IMR-90 (cell line): ENCODE measurements around the gene TMEM214. TPM values are rescaled to one million over a fixed set of nuclear protein-coding genes. Genes with fewer than 3 reads are reported as not detected.

Source experiments
- ATAC-seq: fragments of 200-7000 bp; cut with Tn5 transposase; 2 replicates; pipeline ENCODE4 v1.9.1; 2020; ENCODE audit warnings: low read depth, mild to moderate bottlenecking, moderate library complexity
- BruUV-seq: library from RNA; stranded (reverse); fragments of 400-500 nt; replicated peaks from 2 replicates; lab custom pipeline; 2021; lab: Mats Ljungman, UMichigan
- CTCF ChIA-PET: fragments of 300-600 bp; formaldehyde crosslinking; extraction: SDS; loops from one replicate; lab custom pipeline; 2021; ENCODE audit warnings: antibody characterized with exemption; lab: Yijun Ruan, JAX
- POLR2A ChIA-PET: fragments of 300-600 bp; sonication (Branson Sonifier 250); formaldehyde crosslinking; loops from one replicate; lab custom pipeline; 2022; ENCODE audit warnings: antibody characterized with exemption; ENCODE audit not compliant: unreplicated experiment; lab: Charles Lee
- DNase-seq: peaks from one replicate; pipeline ENCODE4 v3.0.0; 2013
- H2AFZ ChIP-seq: replicated peaks from 2 replicates; pipeline ENCODE3; 2013; ENCODE audit warnings: low read length, mild to moderate bottlenecking; ENCODE audit not compliant: poor library complexity
- H2AK5ac ChIP-seq: 2 replicates; pipeline ENCODE4 v1.6.1; 2013; ENCODE audit warnings: low read depth, low read length, inconsistent platforms
- H2AK9ac ChIP-seq: replicated peaks from 2 replicates; pipeline ENCODE3; 2013; ENCODE audit warnings: mild to moderate bottlenecking, low read depth, low read length, moderate library complexity; ENCODE audit not compliant: poor library complexity
- H2BK120ac ChIP-seq: 2 replicates; pipeline ENCODE4 v1.6.1; 2013; ENCODE audit warnings: low read depth, low read length, inconsistent platforms
- H2BK15ac ChIP-seq: 3 replicates; pipeline ENCODE4 v1.6.1; 2013; ENCODE audit warnings: low read depth, low read length, inconsistent platforms
- H2BK20ac ChIP-seq: 2 replicates; pipeline ENCODE4 v1.6.1; 2013; ENCODE audit warnings: low read depth, mild to moderate bottlenecking, inconsistent platforms, low read length, moderate library complexity
- H2BK5ac ChIP-seq: 2 replicates; pipeline ENCODE4 v1.6.1; 2013; ENCODE audit warnings: mild to moderate bottlenecking, low read depth, low read length, inconsistent platforms; ENCODE audit not compliant: poor library complexity, severe bottlenecking
- H3K14ac ChIP-seq: replicated peaks from 2 replicates; pipeline ENCODE4 v1.6.1; 2013; ENCODE audit warnings: low read depth, low read length, inconsistent platforms
- H3K18ac ChIP-seq: 2 replicates; pipeline ENCODE4 v1.6.1; 2013; ENCODE audit warnings: low read depth, low read length, control low read depth
- H3K23ac ChIP-seq: 2 replicates; pipeline ENCODE4 v1.6.1; 2013; ENCODE audit warnings: low read depth, low read length, inconsistent platforms
- H3K27ac ChIP-seq: 2 replicates; pipeline ENCODE4 v1.5.1; 2013; ENCODE audit warnings: mild to moderate bottlenecking, control low read depth, low read length; ENCODE audit not compliant: insufficient read depth
- H3K27me3 ChIP-seq: 2 replicates; pipeline ENCODE4 v1.6.1; 2013; ENCODE audit warnings: low read length; ENCODE audit not compliant: control insufficient read depth, insufficient read depth
- H3K36me3 ChIP-seq: 2 replicates; pipeline ENCODE4 v1.6.1; 2013; ENCODE audit warnings: low read length, mixed read lengths; ENCODE audit not compliant: control insufficient read depth, insufficient read depth
- H3K4ac ChIP-seq: 2 replicates; pipeline ENCODE4 v1.6.1; 2013; ENCODE audit warnings: low read depth, low read length, inconsistent platforms
- H3K4me1 ChIP-seq: 2 replicates; pipeline ENCODE4 v1.6.1; 2013; ENCODE audit warnings: low read length, mixed read lengths; ENCODE audit not compliant: control insufficient read depth, insufficient read depth
- H3K4me2 ChIP-seq: 2 replicates; pipeline ENCODE4 v1.6.1; 2013; ENCODE audit warnings: low read depth, mild to moderate bottlenecking, control low read depth, low read length, moderate library complexity
- H3K4me3 ChIP-seq: 2 replicates; pipeline ENCODE4 v1.5.1; 2013; ENCODE audit warnings: low read depth, mild to moderate bottlenecking, control low read depth, low read length, moderate library complexity; ENCODE audit not compliant: insufficient read depth
- H3K56ac ChIP-seq: 2 replicates; pipeline ENCODE4 v1.6.1; 2013; ENCODE audit warnings: low read length, inconsistent platforms; ENCODE audit not compliant: insufficient read depth; ENCODE audit errors: extremely low read depth
- H3K79me1 ChIP-seq, 2 experiments: 2 replicates each; pipeline ENCODE4 v1.6.1; 2013; ENCODE audit warnings: low read length in 2 of 2, inconsistent platforms in 1 of 2, low read depth in 1 of 2
- H3K9ac ChIP-seq: 2 replicates; pipeline ENCODE4 v1.6.1; 2013; ENCODE audit warnings: low read depth, low read length, control low read depth
- H3K9me1 ChIP-seq: 2 replicates; pipeline ENCODE4 v1.6.1; 2013; ENCODE audit warnings: low read length, inconsistent platforms; ENCODE audit not compliant: insufficient read depth
- H3K9me3 ChIP-seq: 2 replicates; pipeline ENCODE4 v1.6.1; 2013; ENCODE audit warnings: low read length; ENCODE audit not compliant: control insufficient read depth, insufficient read depth
- H4K20me1 ChIP-seq: 2 replicates; pipeline ENCODE4 v1.6.1; 2013; ENCODE audit warnings: low read length, inconsistent platforms; ENCODE audit not compliant: insufficient read depth
- H4K5ac ChIP-seq: 2 replicates; pipeline ENCODE4 v1.6.1; 2013; ENCODE audit warnings: mild to moderate bottlenecking, low read depth, low read length, control low read depth
- H4K8ac ChIP-seq, 2 experiments: 2 replicates each; pipeline ENCODE4 v1.6.1; 2013; ENCODE audit warnings: low read depth in 2 of 2, low read length in 2 of 2, control low read depth in 1 of 2, inconsistent platforms in 1 of 2
- H4K91ac ChIP-seq: 2 replicates; pipeline ENCODE4 v1.6.1; 2013; ENCODE audit warnings: low read depth, low read length, inconsistent platforms; ENCODE audit not compliant: insufficient read depth
- CEBPB ChIP-seq: IDR thresholded peaks from 2 replicates; pipeline ENCODE4 v1.6.1; 2012; ENCODE audit warnings: low read depth, low read length, improper control_type of control experiment
- CHD1 ChIP-seq: IDR thresholded peaks from 2 replicates; pipeline ENCODE4 v1.6.1; 2012; ENCODE audit warnings: low read depth, low read length, improper control_type of control experiment
- CTCF ChIP-seq: conservative IDR thresholded peaks from 2 replicates; pipeline ENCODE4 v1.5.1; 2012; ENCODE audit warnings: mild to moderate bottlenecking, low read depth, low read length, improper control_type of control experiment
- ELK1 ChIP-seq: fragments of 150-350 bp; IDR thresholded peaks from 2 replicates; pipeline ENCODE4 v1.6.1; 2016; ENCODE audit warnings: low read depth, mild to moderate bottlenecking, low read length, moderate library complexity, borderline replicate concordance
- FOS ChIP-seq: fragments of 150-350 bp; IDR thresholded peaks from 2 replicates; pipeline ENCODE4 v1.6.1; 2016; ENCODE audit warnings: low read depth, low read length
- MAFK ChIP-seq: IDR thresholded peaks from 2 replicates; pipeline ENCODE4 v1.6.1; 2012; ENCODE audit warnings: low read depth, low read length, improper control_type of control experiment
- MAZ ChIP-seq: IDR thresholded peaks from 2 replicates; pipeline ENCODE4 v1.6.1; 2012; ENCODE audit warnings: low read depth, mild to moderate bottlenecking, low read length, improper control_type of control experiment, moderate library complexity, borderline replicate concordance
- MXI1 ChIP-seq: IDR thresholded peaks from 2 replicates; pipeline ENCODE4 v1.6.1; 2012; ENCODE audit warnings: low read depth, mild to moderate bottlenecking, low read length, moderate library complexity, borderline replicate concordance
- NFE2L2 ChIP-seq: fragments of 150-350 bp; IDR thresholded peaks from 2 replicates; pipeline ENCODE4 v1.6.1; 2016; ENCODE audit warnings: low read depth, mild to moderate bottlenecking, low read length
- POLR2A ChIP-seq: IDR thresholded peaks from 2 replicates; pipeline ENCODE4 v1.6.1; 2012; ENCODE audit warnings: mild to moderate bottlenecking, low read depth, low read length
- RAD21 ChIP-seq: IDR thresholded peaks from 2 replicates; pipeline ENCODE4 v1.6.1; 2012; ENCODE audit warnings: low read length, improper control_type of control experiment
- RCOR1 ChIP-seq: IDR thresholded peaks from 2 replicates; pipeline ENCODE4 v1.6.1; 2012; ENCODE audit warnings: mild to moderate bottlenecking, low read length, improper control_type of control experiment; ENCODE audit not compliant: insufficient replicate concordance
- RFX5 ChIP-seq: IDR thresholded peaks from 2 replicates; pipeline ENCODE4 v1.8.0; 2012; ENCODE audit warnings: low read depth, mild to moderate bottlenecking, low read length, moderate library complexity
- USF2 ChIP-seq: fragments of 150-350 bp; IDR thresholded peaks from 2 replicates; pipeline ENCODE4 v1.6.1; 2017; ENCODE audit warnings: mild to moderate bottlenecking, antibody characterized with exemption, low read length, low read depth
- WGBS, 2 experiments: methylation state at CpG; one replicate each; pipeline versions ENCODE4 v1.1.5 to v1.1.7; 2013; ENCODE audit warnings: missing lambda C conversion rate in 2 of 2; ENCODE audit not compliant: insufficient read length in 1 of 2; ENCODE audit errors: extremely low coverage in 2 of 2; 5-methylcytosine and 5-hydroxymethylcytosine counted together
- dilution Hi-C: fragments of 300-500 bp; cut with HindIII; formaldehyde crosslinking; loops from one replicate; pipeline ENCODE4 v1.14.3; 2018; ENCODE audit warnings: low sequenced_read_pairs; ENCODE audit not compliant: unreplicated experiment
- in situ Hi-C: fragments of 300-500 bp; cut with MboI; formaldehyde crosslinking; loops from 3 replicates; pipeline ENCODE4 v1.14.3; 2019; ENCODE audit warnings: low sequenced_read_pairs, inconsistent platforms, mixed read lengths
- intact Hi-C: fragments of 100-400 bp; cut with micrococcal nuclease; formaldehyde crosslinking; loops from 2 replicates; pipeline ENCODE4 v1.10.0; 2022
- polyA plus RNA-seq, 3 experiments: library from polyadenylated mRNA; depleted of rRNA; stranded (reverse); fragments of >200 nt; gene quantifications; 2 replicates each; pipeline ENCODE4 v1.2.3, GENCODE V29; 2012; ENCODE audit warnings: low replicate concordance in 1 of 3
- total RNA-seq: library from RNA; depleted of rRNA; stranded (reverse); fragments of >200 nt; gene quantifications from 2 replicates; pipeline ENCODE4 v1.2.3, GENCODE V29; 2012

The TMEM214 gene
- total and polyA plus RNA-seq, 2 of the 4 experiments (the other 2 are of a cell fraction), result 32.1 to 121 TPM

GRCh38 chr2:27038631-27039339, 6.0 kb downstream of the TMEM214 start:
- Histone ChIP-seq H2AK5ac (no peak overlapping the region), H4K8ac (no peak overlapping the region), H2BK5ac (no peak overlapping the region), H3K79me1 (peaks cover 24 to 64% of the 10 kb centered on the region in 2 experiments), H3K9me3 (no peaks in the 10 kb centered on the region), H2BK15ac (no peak overlapping the region), H3K4me3 (no peak overlapping the region), H4K5ac (no peak overlapping the region), H3K9ac (no peak overlapping the region), H3K36me3 (peaks cover 76% of the 10 kb centered on the region), H2BK120ac (no peak overlapping the region), H3K4me1 (peaks cover 9% of the 10 kb centered on the region), H3K56ac (no peak overlapping the region), H3K14ac (no peak overlapping the region), H4K20me1 (peaks cover 39% of the 10 kb centered on the region), H2AK9ac (no peak overlapping the region), H4K91ac (no peak overlapping the region), H3K9me1 (peaks cover 14% of the 10 kb centered on the region), H3K4me2 (no peak overlapping the region), H3K4ac (no peak overlapping the region), H2AFZ (no peak overlapping the region), H3K23ac (no peak overlapping the region), H3K18ac (no peak overlapping the region), H3K27me3 (no peaks in the 10 kb centered on the region), H3K27ac (no peak overlapping the region), H2BK20ac (no peak overlapping the region)
- TF ChIP-seq CTCF, result no peak
- no peak for TF ChIP-seq ELK1
- TF ChIP-seq MXI1, result no peak
- no peak for TF ChIP-seq RCOR1
- no peak for TF ChIP-seq MAZ
- no peak for TF ChIP-seq MAFK
- no peak for TF ChIP-seq RAD21
- TF ChIP-seq USF2, result no peak
- no peak for TF ChIP-seq NFE2L2
- no peak for TF ChIP-seq FOS
- no peak for TF ChIP-seq RFX5
- TF ChIP-seq POLR2A, result no peak
- no peak for TF ChIP-seq CHD1
- no peak for TF ChIP-seq CEBPB
- ATAC-seq, result no peak
- dilution Hi-C loops, result no loop called here
- ChIA-PET POLR2A (no interaction called here), CTCF (interaction anchor here (0.6 kb wide), 1 partner anchor 22 kb away, joined by 4 read pairs; no protein-coding TSS in a partner anchor)
- intact Hi-C loops, result no loop called here
- in situ Hi-C loops, result no loop called here
- WGBS, 2 experiments, result 83% methylated on average over 2 of the region's 17 CpGs; no CpG with 5 or more reads in 1 of the 2 experiments
- DNase-seq, result no peak
- BruUV-seq, result no TSS peak
